ENCODE measurements around the gene TAAR6.
"Not testable (repeated sequence)": the region's sequence is repeated elsewhere in the genome, so short reads cannot be mapped to it uniquely, and the experiment has no call there.

TAAR6 gene

GRCh38 chr6:132590362-132590761, 20.2 kb downstream of the TAAR6 start:
- no peak for DNase-seq

GRCh38 chr6:132592855-132593254, 22.7 kb downstream of the TAAR6 start:
- DNase-seq = no peak

GRCh38 chr6:132596201-132596600, 26.1 kb downstream of the TAAR6 start:
- DNase-seq = no peak

DNA sequence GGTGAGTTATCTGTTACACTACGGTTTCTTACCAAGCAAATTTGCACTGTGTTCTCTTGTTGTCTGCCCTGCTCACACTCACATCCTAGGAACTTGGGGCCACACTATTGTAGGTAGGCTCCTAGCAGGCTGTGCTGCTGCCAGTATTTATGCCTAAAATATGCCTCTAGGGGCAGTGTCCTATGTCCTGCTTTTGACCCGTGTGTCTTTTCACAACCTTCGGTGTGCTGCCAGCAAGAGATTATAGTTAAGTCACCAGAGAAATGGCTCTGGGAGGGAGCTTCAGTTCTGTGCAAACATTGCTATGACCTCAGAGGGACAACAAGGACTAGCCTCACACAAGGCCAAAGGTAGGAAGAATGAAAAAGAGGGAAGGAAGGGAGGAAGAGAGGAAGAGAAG, 28.4 kb downstream of the TAAR6 start:
- DNase-seq = peak; percentile 9

- DNase-seq = not testable (repeated sequence)
These were observed 30.8 kb downstream of the TAAR6 start for GRCh38 chr6:132600900-132601299.

DNA sequence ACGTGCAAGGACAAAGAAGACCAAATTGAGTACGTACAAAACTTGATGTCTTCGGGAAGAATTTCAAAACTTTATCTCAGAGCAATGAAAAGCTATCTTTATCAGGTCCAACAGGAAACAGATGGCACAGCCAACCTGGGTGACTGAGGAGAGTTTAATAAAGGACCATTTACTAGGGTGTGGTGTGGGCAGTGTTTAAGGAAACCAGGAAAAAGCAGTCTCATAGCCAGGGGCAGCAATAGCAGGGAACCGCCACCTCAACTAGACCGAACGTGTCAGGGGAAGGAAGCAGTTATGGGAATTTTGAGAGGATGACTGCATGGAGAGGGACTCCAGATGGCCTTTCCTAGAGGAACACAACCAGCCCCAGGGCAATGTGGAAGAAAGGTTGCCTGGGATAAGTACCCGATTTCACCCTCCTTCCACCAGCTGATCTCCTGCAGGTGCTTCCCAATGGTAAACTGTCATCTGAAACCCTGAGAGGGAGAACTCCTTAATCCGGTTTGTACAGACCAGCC, 34.6 kb downstream of the TAAR6 start:
- no peak for DNase-seq

- DNase-seq = no peak
These were observed 37.6 kb downstream of the TAAR6 start for GRCh38 chr6:132607544-132608233.

GRCh38 chr6:132611616-132612015, 41.5 kb downstream of the TAAR6 start:
- no peak for DNase-seq

DNA sequence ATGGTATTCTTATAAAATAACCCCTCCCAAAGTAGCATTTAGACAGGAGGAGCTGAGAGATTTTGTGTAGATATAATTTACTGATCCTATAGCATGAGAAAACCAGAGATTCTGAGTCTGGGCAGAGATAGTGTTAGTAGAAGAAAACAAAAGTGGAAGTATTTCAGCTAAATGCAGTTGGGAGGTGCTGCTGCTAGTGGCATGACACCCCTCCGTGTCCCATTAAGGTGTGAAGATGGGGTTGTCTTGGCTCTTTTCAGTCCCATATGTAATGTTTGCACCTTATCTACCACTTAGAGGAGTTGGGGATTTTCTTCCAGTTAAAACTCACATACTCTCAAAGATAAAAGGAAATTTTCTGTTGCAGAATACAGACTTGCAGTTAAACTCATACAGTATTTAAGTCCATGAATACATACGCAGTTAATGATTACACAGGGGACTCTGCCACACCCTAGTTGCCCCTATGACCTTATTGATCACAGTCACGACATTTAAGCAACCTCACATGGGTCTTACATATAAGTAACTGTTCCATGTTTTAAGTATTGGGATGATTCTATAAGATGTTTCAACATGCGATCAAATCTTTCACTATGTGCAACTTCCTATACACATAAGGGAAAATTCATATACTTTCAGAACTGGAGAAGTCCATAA, 42.5 kb downstream of the TAAR6 start:
- no peak for DNase-seq

DNA sequence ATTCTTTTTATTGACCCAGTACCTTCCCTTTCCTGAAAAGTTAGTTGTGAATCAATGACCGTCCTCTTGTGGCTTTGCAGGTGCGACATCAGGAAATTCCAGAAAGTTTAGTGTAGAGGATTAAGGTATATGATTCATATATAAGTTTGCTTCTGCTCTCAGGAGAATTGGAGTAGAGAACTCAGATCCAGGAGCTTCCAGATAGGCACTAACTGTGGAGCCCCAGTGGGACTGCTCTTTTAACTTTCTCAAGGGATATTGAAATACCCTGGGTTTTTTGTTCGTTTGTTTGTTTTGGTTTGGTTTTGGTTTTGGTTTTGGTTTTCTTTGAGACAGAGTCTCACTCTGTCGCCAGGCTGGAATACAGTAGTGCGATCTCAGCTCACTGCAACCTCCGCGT, 44.4 kb downstream of the TAAR6 start:
- DNase-seq = no peak

GRCh38 chr6:132616677-132617076, 46.6 kb downstream of the TAAR6 start:
- DNase-seq = no peak
